Stimulated activated CD8-positive, alpha-beta memory T cell treated with anti-CD3 and anti-CD28 coated beads, Interleukin-12 subunit alpha, Interleukin-12 subunit beta, amount 100 ng/mL, for 4 hours (primary cell): ENCODE measurements around the gene MS4A18.
"Not testable (repeated sequence)": the region's sequence is repeated elsewhere in the genome, so short reads cannot be mapped to it uniquely, and the experiment has no call there.

Source experiments
- DNase-seq: peaks from one replicate; pipeline ENCODE4 v3.0.0-alpha.2; 2020; ENCODE audit warnings: low read depth

The MS4A18 gene

DNA sequence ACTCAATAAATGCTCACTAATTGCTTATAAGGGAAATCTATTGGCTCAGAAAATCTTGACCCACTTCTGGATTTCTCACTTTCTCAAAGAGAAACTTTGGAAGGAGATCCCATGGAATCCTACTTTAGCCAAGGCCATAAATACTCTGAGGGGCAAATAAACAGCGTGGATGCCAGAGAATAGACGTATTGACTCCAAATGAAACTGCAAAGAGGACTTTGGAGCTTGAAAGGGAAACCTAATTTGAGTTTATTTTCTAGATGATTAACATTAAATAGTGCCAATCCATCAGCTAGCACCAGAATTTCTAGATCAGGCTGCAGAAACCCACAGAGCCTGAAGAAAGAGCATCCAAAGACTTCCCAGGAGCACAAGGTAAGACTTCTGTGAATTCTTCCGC, at the start of gene MS4A18:
MS4A18 (plus strand) TSS at position 301 of the 400 bp plus-strand sequence.
- DNase-seq = no peak

GRCh38 chr11:60678231-60678630, 46.3 kb upstream of the MS4A18 start:
- DNase-seq = not testable (repeated sequence)

DNA sequence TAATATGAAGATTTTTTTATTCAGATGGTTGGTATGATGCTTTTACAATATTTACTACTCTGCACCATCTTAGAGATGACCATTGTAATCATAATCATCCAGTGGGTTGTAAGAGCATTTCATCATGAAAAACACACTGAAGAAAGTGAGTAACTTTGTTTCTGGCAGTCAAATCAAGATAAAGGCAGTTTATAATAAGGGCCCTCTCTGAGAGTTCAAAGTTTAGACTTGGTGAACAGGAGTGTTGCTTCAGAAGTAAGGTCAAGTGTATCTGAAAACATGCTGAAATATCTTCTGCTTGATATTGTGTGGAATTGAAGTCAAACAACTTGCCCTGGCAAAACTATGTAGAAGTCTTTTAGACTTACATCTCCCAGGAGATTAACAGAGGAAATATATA, 44.6 kb upstream of the MS4A18 start:
- no peak for DNase-seq

DNA sequence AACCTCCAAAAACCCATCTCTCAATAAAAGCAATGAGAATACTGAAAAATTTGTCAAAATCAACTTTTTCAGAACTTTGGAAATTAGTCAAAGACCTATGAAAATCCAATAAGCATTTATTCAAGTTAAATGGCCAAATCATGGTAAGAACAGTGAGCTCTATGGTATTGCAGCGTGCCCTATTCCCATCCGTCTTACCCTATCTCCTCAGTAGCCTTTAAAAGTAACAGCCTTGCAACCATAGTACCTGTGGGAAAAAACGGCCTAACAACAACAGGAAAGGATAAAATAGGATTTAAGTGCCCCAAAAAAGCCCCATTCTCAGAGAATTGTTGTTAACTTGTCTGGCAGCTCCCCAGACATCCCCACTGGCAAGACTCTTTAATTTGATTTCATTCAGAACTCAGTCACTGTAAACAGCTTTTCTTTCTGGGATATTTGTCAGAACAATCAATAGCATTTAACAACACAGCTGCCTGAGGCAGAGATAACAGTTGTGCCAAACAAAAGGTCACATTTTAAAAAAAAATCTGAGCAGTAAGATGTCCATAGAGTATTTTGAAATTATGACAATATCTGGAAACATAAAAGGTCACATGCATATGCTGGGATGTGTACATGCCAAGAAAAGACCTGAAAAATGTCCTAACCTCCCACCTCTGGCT, 43.9 kb upstream of the MS4A18 start:
- no peak for DNase-seq

DNA sequence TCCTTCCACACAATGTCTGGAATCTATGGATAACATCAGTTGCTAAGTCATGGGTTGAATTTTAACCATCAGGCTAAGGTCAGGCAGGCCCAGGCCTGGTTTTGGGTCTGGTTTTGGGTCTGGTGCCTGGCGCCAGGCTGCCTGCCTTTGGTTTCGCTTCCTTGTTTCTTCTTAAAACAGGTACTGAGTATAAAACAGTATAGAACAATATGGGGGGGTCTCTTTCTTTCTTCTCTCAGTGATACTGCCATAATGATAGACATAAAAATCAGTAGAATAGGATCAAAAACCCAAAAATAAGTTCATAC, 40.0 kb upstream of the MS4A18 start:
- DNase-seq = not testable (repeated sequence)

DNA sequence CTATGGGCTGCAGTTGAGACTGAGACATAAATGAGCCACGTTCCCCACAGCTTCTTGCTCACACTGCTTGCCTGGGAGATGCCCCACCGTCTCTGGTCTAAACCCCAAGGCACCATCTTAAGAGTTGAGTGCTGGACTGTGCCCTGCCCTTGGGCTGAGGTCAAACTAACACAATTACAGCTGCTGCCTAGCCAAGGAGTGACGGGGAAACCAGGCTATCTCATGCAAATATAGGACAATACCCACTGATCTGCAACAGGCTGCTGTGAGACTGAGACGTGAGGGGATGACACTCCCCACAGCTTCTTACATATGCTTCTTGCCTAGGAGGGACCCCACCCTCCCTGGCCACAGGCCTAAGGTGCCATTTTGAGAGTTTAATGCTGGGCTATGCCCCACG, 32.9 kb upstream of the MS4A18 start:
- DNase-seq = no peak

DNA sequence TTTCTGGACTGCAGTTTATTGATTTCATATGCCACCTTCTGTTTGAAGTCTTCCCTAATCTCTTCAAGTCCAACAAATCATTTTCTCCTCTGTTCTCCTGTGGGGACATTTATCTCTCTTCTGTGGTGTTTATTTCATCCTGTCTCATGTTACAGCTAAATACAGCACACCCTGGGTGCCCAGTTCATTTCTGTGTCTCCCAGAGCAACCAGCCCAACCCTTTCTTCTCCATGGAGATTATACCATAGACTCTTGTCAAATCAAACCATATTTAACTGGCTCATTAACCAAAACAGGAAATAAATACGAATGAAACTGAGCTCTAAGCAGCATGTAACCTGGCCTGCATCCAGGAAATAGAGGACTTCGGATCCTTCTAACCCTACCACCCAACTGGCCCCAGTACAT, 25.2 kb upstream of the MS4A18 start, which contains the start of gene MS4A8:
MS4A8 (plus strand) TSS at position 329 of the 408 bp plus-strand sequence. CDS start 1,249 bp downstream, outside the sequence.
- DNase-seq = no peak

- no peak for DNase-seq
Observed at GRCh38 chr11:60699936-60700335, 24.6 kb upstream of the MS4A18 start.

GRCh38 chr11:60700689-60701468, 23.6 kb upstream of the MS4A18 start:
- no peak for DNase-seq

DNA sequence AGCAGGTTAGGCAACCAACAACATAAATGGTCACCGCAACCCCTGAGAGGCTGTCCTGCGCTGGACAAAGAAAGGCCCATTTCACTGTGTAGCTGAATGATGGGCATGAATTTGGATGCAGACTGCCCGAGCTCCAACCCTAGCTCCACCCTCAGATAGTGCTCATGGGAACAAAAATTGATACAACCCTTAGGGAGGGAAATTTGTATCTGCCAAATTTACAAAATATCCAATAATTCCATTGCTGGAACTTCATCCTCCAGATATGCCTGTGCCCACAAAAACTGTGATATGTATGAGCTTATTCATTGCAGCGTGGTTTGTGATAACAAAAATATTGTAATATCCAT, 23.1 kb upstream of the MS4A18 start:
- DNase-seq = no peak

GRCh38 chr11:60703374-60703773, 21.1 kb upstream of the MS4A18 start:
- no peak for DNase-seq

DNA sequence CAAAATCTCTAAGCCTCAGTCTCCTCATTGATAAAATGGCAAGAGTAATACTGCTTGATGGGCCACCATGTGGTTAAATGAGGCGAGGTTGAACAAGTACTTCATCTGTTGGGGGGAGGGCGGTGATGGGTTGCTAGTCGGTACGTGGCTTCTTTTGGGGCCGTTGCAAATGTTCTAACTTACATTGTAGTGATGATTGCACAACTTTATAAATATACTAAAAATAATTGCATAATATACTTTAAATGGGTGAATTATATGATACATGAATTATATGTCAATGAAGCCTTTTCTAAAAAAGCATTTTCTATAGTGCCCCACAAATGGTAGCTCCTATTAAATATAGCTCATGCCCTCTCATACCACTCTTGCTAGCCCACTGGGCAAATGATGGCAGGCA, 18.6 kb upstream of the MS4A18 start:
- DNase-seq = no peak

- no peak for DNase-seq
Observed at GRCh38 chr11:60706931-60707330, 17.6 kb upstream of the MS4A18 start.

GRCh38 chr11:60710482-60710881, 14.0 kb upstream of the MS4A18 start:
- DNase-seq = no peak

- DNase-seq = no peak
Observed at GRCh38 chr11:60711276-60711675, 13.2 kb upstream of the MS4A18 start.

DNA sequence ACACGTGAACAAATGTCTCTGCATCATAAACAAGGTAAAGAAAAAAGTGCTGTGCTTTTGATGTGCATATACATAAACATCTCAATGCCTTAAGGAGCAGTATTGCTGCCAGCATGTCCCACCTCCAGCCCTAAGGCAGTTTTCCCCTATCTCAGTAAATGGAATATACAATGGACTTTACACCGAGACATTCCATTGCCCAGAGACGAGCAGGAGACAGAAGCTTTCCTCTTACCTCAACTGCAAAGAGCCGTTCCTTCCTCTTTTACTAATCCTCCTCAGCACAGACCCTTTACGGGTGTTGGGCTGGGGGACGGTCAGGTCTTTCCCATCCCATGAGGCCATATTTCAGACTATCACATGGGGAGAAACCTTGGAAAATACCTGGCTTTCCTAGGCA, 11.1 kb upstream of the MS4A18 start:
- DNase-seq = not testable (repeated sequence)

- no peak for DNase-seq
Observed at GRCh38 chr11:60717956-60718355, 6.6 kb upstream of the MS4A18 start.

GRCh38 chr11:60718524-60719316, 5.8 kb upstream of the MS4A18 start:
- DNase-seq = no peak

DNA sequence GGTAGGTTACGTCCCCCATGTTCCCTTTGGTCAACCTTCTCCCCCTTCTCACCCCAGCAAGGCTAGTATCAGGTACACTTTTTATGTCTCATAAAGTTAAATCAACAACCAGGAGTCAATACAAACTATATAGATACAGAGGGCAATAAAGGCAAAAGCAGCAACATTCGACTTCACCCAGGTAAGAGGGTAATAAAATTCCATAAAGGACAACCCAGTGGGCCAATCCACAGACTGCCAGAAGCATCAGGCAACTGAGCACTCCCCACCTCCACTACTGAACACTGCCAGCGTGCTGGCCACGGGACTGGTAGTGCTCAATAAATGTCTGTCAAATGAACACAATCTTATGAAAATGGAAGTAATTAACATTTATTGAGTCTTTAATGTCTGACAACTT, 5.1 kb upstream of the MS4A18 start:
- no peak for DNase-seq

DNA sequence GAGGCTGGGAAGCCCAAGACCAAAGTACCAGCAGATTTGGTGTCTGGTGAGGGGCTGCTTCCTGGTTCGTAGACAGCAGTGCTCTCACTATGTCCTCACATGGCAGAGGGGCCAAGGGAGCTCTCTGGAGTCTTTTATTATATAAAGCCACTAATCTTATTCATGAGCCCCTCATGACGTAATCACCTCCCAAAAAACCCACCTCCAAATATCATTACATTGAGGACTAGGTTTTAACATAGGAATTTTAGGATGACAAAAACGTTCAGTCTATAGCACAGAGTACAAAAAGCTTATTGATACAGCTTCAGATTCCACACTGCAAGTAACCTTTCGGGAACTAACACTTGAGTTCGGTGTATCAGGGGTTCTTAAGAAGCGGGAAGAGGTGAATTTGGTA, 4.1 kb upstream of the MS4A18 start:
- no peak for DNase-seq

GRCh38 chr11:60725592-60725991, 1.1 kb downstream of the MS4A18 start:
- no peak for DNase-seq

- no peak for DNase-seq
Observed at GRCh38 chr11:60731586-60731985, 7.1 kb downstream of the MS4A18 start.

- no peak for DNase-seq
Observed at GRCh38 chr11:60734279-60734678, 9.8 kb downstream of the MS4A18 start.
